Natural killer cell (primary cell): ENCODE results near the gene IL17C. TPM values are rescaled to one million over a fixed set of nuclear protein-coding genes. Genes with fewer than 3 reads are reported as not detected.

ENCODE experiments used
- ATAC-seq, 3 donors: fragments of 150-1000 bp in 2 of 3; fragments of 200-7000 bp in 1 of 3; cut with Tn5 transposase; 1 replicate in 1 of 3; 2 replicates in 2 of 3; pipeline ENCODE4 v1.10.0; 2021; ENCODE audit warnings: mild to moderate bottlenecking in 2 of 3, moderate library complexity in 2 of 3
- DNase-seq, 2 donors: peaks; one replicate each; pipeline versions ENCODE4 v3.0.0 to v3.0.0-alpha.2; 2013 to 2021; ENCODE audit warnings: mixed read lengths in 1 of 2
- H3K27ac ChIP-seq: one replicate; pipeline ENCODE4 v1.5.1; 2013; ENCODE audit warnings: mild to moderate bottlenecking, low read length
- H3K27me3 ChIP-seq: one replicate; pipeline ENCODE4 v1.6.1; 2013; ENCODE audit warnings: low read length; ENCODE audit not compliant: control insufficient read depth, insufficient read depth
- H3K36me3 ChIP-seq: one replicate; pipeline ENCODE4 v1.6.1; 2013; ENCODE audit warnings: low read length; ENCODE audit not compliant: control insufficient read depth, insufficient read depth
- H3K4me1 ChIP-seq: one replicate; pipeline ENCODE4 v1.6.1; 2013; ENCODE audit warnings: low read length; ENCODE audit not compliant: control insufficient read depth, insufficient read depth
- H3K4me3 ChIP-seq: one replicate; pipeline ENCODE4 v1.5.1; 2013; ENCODE audit warnings: low read length
- H3K9me3 ChIP-seq: one replicate; pipeline ENCODE4 v1.6.1; 2013; ENCODE audit warnings: low read length; ENCODE audit not compliant: control insufficient read depth, insufficient read depth
- H3K27ac Mint-ChIP-seq, 2 donors: one replicate each; pipeline ENCODE4 v1.8.0; 2022; ENCODE audit warnings: mild to moderate bottlenecking in 2 of 2, mixed read lengths in 2 of 2, moderate library complexity in 1 of 2
- H3K27me3 Mint-ChIP-seq, 2 donors: one replicate each; pipeline ENCODE4 v1.8.0; 2022; ENCODE audit warnings: low read depth in 2 of 2, mixed read lengths in 2 of 2
- H3K36me3 Mint-ChIP-seq: one replicate; pipeline ENCODE4 v1.8.0; 2022; ENCODE audit warnings: mixed read lengths
- H3K4me1 Mint-ChIP-seq, 2 donors: one replicate each; pipeline ENCODE4 v1.8.0; 2022; ENCODE audit warnings: mixed read lengths in 2 of 2
- H3K4me3 Mint-ChIP-seq: one replicate; pipeline ENCODE4 v1.8.0; 2022; ENCODE audit warnings: mild to moderate bottlenecking, moderate library complexity, mixed read lengths
- H3K9me3 Mint-ChIP-seq, 2 donors: one replicate each; pipeline ENCODE4 v1.8.0; 2022; ENCODE audit warnings: mixed read lengths in 2 of 2
- WGBS: methylation state at CpG from one replicate; pipeline ENCODE4 v1.1.7; 2013; ENCODE audit warnings: missing lambda C conversion rate; ENCODE audit not compliant: insufficient coverage; 5-methylcytosine and 5-hydroxymethylcytosine counted together
- intact Hi-C: fragments of 100-400 bp; cut with micrococcal nuclease; formaldehyde crosslinking; loops from one replicate; pipeline ENCODE4 v1.14.2; 2022
- total RNA-seq, 4 donors: library from RNA; stranded (reverse); fragments of 120-200 nt in 1 of 4; gene quantifications; one replicate each; pipeline versions ENCODE4 v1.2.3 to v1.2.4, GENCODE V29; 2013 to 2022
- TF ChIP-seq, protein P1 (sequence below): fragments of 200-600 bp; IDR thresholded peaks from one replicate; pipeline ENCODE4 v1.8.0; 2022; ENCODE audit warnings: antibody characterized with exemption

The IL17C gene
- total RNA-seq, 3 donors from 2014 or later (not counting 1 experiment from before 2014, with no cell fraction given) = 0.61 to 3.0 (median 1.2) TPM

DNA sequence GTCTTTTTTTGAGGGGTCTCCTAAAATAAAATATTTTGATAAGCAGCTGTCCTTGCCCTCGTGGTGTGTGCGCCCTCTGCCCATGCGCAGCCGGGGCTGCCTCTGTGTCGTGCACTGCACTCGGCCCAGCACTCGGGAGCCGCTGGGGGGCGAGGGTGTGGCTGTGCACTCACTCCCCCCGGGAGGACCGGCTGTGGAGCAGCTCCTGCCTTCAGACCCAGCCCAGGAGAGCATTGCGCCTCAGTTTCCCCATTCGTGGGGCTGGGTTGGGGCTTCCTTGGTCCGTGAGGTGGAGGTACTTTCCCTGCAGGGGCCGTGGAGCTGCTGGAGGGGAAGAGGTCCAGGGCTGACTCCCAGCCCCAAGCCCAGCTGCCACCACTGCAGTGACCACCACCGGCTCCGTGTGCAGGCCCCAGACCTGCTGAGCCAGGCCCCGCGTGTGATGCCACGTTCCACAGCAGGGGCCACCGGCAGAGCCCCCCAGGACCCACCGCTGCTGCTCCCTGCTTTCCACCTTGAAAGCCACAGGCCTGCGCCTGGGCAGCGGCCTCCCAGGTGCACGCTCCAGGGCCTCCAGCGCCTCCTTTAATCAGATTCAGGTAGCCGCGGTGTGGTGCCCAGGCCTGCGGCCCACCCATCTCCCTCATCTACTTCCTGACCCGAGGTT, 6.3 kb upstream of the IL17C start:
- H3K9me3 Mint-ChIP-seq = peaks cover 0 to under 1% of the 10 kb centered on the region in 2 donors
- ATAC-seq = no peak
- H3K4me3 ChIP-seq = no peak overlapping the region
- peaks cover 0 to under 1% of the 10 kb centered on the region in 2 donors for H3K27me3 Mint-ChIP-seq
- no peak overlapping the region for H3K27ac ChIP-seq
- WGBS = 95% methylated on average over 30 of the region's 30 CpGs
- intact Hi-C loops = loop anchor here (10.0 kb wide), 1 partner anchor 57 kb away; the partner anchor contains the start of gene ZC3H18
- H3K36me3 Mint-ChIP-seq = no peaks in the 10 kb centered on the region
- peaks cover 31% of the 10 kb centered on the region for H3K36me3 ChIP-seq
- TF ChIP-seq, protein P1, sequence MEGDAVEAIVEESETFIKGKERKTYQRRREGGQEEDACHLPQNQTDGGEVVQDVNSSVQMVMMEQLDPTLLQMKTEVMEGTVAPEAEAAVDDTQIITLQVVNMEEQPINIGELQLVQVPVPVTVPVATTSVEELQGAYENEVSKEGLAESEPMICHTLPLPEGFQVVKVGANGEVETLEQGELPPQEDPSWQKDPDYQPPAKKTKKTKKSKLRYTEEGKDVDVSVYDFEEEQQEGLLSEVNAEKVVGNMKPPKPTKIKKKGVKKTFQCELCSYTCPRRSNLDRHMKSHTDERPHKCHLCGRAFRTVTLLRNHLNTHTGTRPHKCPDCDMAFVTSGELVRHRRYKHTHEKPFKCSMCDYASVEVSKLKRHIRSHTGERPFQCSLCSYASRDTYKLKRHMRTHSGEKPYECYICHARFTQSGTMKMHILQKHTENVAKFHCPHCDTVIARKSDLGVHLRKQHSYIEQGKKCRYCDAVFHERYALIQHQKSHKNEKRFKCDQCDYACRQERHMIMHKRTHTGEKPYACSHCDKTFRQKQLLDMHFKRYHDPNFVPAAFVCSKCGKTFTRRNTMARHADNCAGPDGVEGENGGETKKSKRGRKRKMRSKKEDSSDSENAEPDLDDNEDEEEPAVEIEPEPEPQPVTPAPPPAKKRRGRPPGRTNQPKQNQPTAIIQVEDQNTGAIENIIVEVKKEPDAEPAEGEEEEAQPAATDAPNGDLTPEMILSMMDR = no peak
- peaks cover 2% of the 10 kb centered on the region for H3K9me3 ChIP-seq
- no peak for DNase-seq
- H3K4me3 Mint-ChIP-seq = no peak overlapping the region
- peak overlapping the region; percentile 54 to 88 for H3K27ac Mint-ChIP-seq
- H3K4me1 ChIP-seq = peaks cover 40% of the 10 kb centered on the region
- peaks cover 9 to 28% of the 10 kb centered on the region in 2 donors for H3K4me1 Mint-ChIP-seq
- H3K27me3 ChIP-seq = no peaks in the 10 kb centered on the region

DNA sequence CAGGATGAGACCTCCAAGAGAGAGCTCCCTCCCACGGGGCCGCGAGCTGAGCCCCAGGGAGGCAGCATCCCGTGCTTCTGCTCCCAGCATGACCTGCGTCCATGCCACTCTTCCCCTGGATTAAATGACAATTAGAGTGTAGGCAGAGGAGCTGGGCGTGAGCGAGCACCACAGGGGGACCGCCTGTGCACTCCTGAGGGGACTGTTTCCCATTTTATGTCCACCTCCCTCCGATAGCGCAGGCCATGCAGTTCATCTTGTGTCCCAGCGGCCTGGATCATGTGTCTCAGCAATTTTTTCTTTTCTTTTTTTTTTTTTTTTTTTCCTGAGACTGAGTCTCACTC, 5.8 kb upstream of the IL17C start:
- peaks cover 29% of the 10 kb centered on the region for H3K36me3 ChIP-seq
- TF ChIP-seq, protein P1 = no peak
- Mint-ChIP-seq H3K27me3 (peaks cover 0 to 3% of the 10 kb centered on the region in 2 donors), H3K36me3 (no peaks in the 10 kb centered on the region), H3K9me3 (peaks cover 0 to 3% of the 10 kb centered on the region in 2 donors), H3K4me1 (peaks cover 14 to 33% of the 10 kb centered on the region in 2 donors), H3K4me3 (peak overlapping the region; percentile 4), H3K27ac (peak overlapping the region; percentile 54 to 88)
- H3K4me1 ChIP-seq = peaks cover 45% of the 10 kb centered on the region
- H3K9me3 ChIP-seq = peaks cover 7% of the 10 kb centered on the region
- H3K4me3 ChIP-seq = no peak overlapping the region
- intact Hi-C loops = loop anchor here (10.0 kb wide), 1 partner anchor 58 kb away; the partner anchor contains the start of gene ZC3H18
- no peak overlapping the region for H3K27ac ChIP-seq
- no peak for DNase-seq
- ATAC-seq = no peak
- WGBS = 96% methylated on average over 11 of the region's 11 CpGs
- H3K27me3 ChIP-seq = no peaks in the 10 kb centered on the region

GRCh38 chr16:88633684-88634140, 4.7 kb upstream of the IL17C start:
- Mint-ChIP-seq H3K4me3 (peak overlapping the region; percentile 82), H3K27me3 (peaks cover 0 to 3% of the 10 kb centered on the region in 2 donors), H3K36me3 (no peaks in the 10 kb centered on the region), H3K4me1 (peaks cover 19 to 42% of the 10 kb centered on the region in 2 donors), H3K27ac (peak overlapping the region; percentile 88 to 90), H3K9me3 (peaks cover 0 to 3% of the 10 kb centered on the region in 2 donors)
- peak overlapping the region; percentile 88 for H3K27ac ChIP-seq
- WGBS = 13% methylated on average over 23 of the region's 23 CpGs
- H3K9me3 ChIP-seq = peaks cover 10% of the 10 kb centered on the region
- peaks cover 19% of the 10 kb centered on the region for H3K36me3 ChIP-seq
- H3K4me1 ChIP-seq = peaks cover 56% of the 10 kb centered on the region
- ATAC-seq (peak; percentile 40 to 57 (median 54)), DNase-seq (peak in 1 of 2 donors; percentile 82)
- H3K4me3 ChIP-seq = peak overlapping the region; percentile 71
- no peaks in the 10 kb centered on the region for H3K27me3 ChIP-seq
- TF ChIP-seq, protein P1 = no peak
- intact Hi-C loops = loop anchor here (1.0 to 10.0 kb wide), 2 partner anchors 13 to 59 kb away; partner anchors contain the start of gene ZC3H18
